22Rv1 (cell line): Measurements from ENCODE around the gene SPEF2.

Experiments used
- ZFX ChIP-seq: fragments of 450-650 bp; IDR thresholded peaks from 2 replicates; pipeline ENCODE4 v1.6.1; 2017; ENCODE audit warnings: antibody characterized with exemption, borderline replicate concordance
- TF ChIP-seq, protein P1 (sequence below): fragments of 450-650 bp; IDR thresholded peaks from 2 replicates; pipeline ENCODE4 v1.5.1; 2017; ENCODE audit warnings: mild to moderate bottlenecking

DNA sequence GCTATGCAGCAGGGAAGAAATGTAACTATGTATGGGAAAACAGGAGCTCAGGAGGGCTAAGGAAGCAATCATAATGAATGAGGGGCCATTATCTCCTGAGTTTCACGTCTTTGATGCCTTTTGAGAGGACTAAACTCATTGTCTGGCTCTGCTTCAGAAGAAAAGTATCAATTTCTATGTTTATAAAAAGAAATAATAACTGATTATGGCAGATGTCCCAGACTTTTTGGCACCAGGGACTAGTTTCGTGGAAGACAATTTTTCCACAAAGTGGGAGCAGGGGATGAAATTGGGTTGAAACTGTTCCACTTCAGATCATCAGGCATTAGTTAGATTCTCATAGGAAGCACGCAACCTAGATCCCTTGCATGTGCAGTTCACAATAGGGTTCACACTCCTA lies 230.3 kb downstream of the SPEF2 start:
- TF ChIP-seq ZFX, result no peak
- TF ChIP-seq, protein P1, sequence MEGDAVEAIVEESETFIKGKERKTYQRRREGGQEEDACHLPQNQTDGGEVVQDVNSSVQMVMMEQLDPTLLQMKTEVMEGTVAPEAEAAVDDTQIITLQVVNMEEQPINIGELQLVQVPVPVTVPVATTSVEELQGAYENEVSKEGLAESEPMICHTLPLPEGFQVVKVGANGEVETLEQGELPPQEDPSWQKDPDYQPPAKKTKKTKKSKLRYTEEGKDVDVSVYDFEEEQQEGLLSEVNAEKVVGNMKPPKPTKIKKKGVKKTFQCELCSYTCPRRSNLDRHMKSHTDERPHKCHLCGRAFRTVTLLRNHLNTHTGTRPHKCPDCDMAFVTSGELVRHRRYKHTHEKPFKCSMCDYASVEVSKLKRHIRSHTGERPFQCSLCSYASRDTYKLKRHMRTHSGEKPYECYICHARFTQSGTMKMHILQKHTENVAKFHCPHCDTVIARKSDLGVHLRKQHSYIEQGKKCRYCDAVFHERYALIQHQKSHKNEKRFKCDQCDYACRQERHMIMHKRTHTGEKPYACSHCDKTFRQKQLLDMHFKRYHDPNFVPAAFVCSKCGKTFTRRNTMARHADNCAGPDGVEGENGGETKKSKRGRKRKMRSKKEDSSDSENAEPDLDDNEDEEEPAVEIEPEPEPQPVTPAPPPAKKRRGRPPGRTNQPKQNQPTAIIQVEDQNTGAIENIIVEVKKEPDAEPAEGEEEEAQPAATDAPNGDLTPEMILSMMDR, result no peak
